HG02852 (cell line): ENCODE results near the gene NKAIN4.

ENCODE experiments used
- ATAC-seq: cut with Tn5 transposase; IDR thresholded peaks from one replicate; pipeline ENCODE4 v1.9.1; 2021; ENCODE audit warnings: mild to moderate bottlenecking, moderate library complexity; ENCODE audit not compliant: unreplicated experiment

Gene NKAIN4

DNA sequence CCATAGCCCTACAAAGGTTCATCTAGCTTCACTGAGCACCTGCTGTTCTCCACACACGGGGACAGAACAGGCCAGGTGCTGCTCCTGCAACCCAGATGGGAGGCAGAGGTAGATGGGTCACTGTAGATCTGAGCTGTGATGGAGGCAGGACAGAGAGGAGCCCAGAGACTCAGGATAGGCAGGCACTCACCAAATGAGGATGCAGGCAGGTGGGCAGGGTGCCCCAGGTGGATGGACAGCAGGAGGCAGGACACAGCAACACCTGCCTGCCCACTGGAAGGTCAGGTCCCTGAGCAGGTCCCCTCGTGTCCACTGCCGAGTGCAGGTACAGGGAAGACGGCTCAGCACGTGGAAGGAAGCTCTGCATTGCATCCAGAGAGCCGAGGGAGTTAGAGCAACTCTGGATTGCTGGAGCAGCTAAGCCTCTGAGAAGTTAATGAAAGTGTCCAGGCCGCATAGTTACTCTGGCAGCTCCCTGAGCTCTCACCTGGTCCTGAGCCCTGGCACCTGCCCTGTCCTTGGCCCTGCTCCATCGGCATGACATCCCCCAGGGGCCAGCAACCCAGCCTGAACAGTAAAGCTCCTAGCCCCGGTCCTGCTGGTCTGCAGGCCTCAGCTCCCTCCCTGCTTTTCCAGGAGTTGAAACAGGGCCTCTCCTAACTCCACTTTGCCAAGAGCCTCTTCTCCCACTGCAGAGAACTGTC, 33.4 kb downstream of the NKAIN4 start:
- ATAC-seq: no peak

DNA sequence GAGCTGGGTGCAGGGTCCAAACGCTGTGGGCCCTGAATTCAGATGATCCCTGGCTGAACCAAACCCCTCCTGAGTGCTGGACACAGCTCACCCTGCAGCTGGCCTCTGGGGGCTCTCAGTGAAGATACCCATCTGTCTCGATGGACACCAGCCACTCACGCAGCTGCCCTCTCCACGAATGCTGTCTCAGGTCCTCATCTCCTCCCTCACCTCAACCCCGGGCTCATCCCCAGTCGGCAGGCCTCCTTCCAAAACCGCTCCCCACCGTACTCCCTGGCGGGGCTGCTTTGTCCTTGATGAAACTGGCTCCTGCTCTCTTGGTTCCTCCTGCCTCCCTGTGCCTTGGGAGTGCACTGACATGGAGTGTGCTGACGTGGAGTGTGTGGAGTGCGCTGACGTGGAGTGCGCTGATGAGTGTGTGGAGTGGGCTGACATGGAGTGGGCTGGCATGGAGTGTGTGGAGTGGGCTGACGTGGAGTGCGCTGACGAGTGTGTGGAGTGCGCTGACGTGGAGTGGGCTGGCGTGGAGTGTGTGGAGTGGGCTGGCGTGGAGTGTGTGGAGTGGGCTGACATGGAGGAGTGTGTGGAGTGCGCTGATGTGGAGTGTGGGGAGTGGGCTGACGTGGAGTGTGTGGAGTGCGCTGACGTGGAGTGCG, 34.3 kb downstream of the NKAIN4 start:
- no peak for ATAC-seq

DNA sequence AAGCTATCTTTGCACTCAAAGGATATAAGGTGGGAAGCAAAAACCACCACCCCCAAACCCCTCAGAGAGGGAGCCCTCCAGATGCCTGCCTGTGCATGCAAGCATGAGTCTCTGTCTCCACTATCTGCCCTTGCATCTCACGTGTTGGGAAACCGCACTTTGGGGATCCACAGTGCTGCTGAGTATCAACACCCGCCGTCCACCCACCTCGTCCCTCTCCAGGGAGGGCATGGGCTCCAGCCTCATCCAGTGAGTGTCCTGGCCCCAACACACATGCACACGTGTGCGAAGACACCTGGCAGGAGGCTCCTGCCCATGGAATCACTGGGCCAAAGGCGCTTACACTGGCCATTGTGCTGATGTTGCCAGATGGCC, 34.8 kb downstream of the NKAIN4 start:
- ATAC-seq: no peak

DNA sequence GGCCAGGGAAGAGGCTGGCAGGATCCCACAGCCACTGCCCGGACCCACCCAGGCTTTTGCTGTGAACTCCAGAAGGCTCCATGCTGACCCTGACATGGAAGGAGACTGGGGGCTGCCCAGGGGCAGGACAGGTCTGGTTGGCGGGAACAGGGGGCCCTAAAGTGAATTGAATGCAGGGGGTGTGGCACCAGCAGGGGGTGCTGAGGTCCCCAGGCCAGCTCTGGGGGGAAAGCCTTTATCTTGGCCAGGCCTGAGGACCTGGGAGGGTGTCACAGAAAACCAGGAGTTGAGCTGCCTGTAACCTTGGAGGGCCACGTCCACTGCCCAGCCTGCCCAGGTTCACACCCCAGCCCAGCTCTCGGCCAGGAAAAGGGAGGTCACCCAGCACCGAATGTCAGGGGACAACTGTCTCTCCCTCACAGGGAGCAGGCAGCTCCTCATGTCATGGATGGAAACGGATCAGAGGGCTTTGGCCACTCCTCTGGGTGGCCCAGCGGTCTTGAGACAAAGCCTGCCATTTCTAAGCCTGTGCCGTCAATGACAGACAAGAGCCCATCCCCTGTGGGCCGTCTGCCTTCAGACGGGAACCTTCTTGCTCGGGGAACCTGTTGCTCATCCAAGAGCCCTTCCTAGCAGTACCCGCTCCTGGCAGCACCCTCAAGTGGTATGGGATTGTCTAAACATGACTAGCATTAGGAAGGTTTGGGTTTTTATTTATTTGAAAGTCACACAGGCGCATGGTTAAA, 35.4 kb downstream of the NKAIN4 start:
- no peak for ATAC-seq

DNA sequence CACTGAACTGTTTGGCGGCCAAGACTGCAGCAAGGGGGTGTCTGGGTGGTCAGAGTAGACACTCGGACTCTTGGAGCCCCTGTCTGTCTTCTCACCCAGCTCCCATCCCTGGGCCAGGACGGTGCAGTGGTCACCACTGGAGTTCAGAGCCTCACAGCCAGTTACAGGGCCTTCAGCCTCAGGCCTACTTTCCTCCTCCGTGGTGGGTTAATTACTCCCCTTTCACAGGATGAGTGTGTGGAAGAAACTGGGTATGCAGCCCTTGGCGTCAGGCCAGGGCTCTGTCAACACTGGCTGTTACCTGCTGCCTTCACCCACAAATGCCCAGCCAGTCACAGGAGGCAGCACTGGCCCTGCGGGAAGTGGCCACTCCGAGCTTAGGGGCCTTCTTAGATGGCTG, 36.6 kb downstream of the NKAIN4 start:
- no peak for ATAC-seq

DNA sequence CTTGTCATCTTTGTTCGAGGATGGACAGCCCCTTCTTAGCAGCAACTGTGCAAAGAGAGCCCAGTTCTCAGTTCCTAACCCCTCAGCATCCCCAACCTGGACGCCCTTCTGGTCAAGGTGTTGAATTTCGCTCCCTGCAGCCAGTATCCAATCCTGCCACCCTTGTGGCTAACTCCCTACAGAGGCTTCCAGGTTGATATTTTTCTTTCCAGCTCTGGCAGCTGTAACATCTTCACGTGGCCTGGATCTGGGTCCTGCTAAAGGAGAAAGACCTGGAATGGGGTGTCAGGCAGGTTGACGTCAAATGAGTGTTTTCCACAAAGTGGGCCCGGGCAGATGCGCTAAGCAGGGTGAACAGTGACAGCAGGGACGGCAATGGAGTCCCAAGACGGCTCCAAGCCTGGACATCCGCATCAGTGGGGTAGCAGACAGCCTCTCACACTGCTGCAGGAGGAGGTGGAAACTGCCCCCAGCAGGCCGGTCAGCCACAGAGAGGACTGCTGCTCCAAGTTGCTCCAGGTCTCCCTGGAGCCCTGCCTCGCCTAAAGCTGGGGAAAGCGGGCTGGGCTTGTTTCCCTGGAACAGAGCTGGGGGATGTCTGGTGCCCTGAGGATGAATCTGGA, 37.3 kb downstream of the NKAIN4 start:
- ATAC-seq: no peak

DNA sequence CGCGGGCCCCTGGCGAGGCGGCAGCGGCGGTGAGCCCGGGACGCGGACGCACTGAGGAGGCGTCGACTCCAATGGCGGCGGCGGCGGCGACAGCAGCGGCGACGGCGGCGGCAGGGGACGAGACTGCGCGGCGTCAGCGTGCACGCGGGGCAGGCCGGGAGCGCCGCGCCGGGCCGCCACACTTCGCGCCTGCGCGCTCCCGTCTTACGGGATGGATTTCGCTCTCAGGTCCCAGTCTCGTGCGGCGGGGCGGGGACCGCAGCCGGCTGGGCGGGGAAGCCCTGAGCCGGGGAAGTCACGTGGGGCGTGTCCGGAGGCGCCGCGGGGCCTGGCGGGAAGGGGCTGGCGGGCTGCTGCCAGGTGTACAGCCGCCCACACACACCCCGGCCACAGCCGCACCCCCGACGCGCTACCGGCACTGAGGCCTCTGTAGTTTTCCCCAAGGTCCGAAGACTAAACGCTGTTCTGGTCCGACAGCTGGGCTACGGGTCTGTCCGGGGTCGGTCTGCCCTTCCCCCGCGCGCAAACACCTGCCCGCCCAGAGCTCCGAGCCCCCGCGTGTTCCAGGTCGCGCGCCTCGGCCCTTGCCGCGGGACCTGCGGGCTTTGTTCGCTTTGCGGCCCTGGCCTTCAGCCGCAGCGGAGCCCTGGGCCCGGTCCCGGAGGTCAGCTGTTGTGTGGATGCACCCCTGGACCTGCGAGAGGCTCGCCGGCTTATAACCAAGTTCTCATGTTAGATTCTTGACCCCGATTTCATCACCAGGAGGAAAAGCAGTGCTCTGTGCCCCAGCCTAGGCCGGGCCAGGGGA, 38.0 kb downstream of the NKAIN4 start, which contains the start of gene YTHDF1:
Gene YTHDF1, minus strand, starts transcription at position 91 of the 808 bp plus-strand sequence. CDS start 239 bp downstream, outside the sequence.
- peak; percentile 78 for ATAC-seq

DNA sequence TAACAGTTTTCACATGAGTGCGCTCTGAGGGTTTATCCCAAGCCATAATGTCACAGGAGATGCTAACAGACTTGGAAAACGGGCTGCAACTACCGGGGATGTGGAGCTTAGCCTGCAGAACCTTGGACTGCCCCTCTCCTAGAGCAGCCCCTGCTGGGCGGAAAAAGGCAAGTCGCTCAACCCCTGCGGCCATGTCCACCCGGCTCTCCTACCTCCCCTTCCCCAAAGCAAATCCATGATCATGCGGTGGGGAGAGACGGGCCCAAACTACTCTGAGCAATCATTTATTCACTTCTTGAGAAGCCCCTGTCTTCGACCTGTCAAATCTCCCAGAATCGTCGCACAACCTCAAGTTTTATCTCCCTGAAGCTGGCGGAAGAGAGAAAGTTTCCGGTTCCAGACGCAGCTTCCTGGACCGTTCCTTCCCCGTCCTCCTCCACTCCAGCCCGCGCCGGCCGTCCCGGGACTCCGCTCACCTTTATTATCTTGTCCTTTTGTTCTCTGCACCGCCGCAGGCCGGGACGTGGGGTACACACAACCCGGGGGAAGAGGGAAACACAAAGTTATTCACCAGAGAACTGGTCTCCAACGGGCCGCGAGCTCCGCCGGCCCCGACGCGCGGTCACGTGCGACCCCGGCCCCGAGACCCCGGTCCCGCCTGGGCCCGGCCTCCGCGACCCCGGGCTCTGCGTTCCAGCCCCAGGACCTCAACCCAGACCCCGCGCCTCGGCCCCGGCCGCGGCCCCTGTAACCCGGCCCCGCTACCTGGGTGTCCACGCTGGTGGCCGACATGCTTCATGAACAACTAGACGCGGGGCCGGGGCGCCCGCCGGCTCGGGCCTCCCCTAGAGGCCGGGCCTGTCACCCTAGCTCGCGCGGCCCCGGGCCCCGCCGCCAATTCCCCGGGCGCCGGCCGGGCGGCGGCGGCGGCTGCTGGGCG, 38.9 kb downstream of the NKAIN4 start:
- peak; percentile 15 for ATAC-seq

DNA sequence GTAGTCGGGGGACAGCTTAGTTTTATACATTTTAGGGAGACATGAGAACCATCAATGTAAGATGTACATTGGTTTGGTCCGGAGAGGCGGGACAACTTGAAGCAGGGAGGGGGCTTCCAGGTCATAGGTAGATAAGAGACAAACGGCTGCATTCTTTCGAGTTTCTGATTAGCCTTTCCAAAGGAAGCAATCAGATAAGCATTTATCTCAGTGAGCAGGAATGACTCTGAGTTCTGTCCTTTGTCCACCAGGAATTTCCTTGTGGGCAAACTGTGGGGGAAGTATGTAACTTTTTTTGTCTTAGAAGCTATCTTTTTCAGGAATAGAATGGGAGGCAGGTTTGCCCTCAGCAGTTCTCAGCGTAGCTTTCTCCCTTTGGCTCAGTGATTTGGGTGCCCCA, 39.7 kb downstream of the NKAIN4 start:
- no peak for ATAC-seq

DNA sequence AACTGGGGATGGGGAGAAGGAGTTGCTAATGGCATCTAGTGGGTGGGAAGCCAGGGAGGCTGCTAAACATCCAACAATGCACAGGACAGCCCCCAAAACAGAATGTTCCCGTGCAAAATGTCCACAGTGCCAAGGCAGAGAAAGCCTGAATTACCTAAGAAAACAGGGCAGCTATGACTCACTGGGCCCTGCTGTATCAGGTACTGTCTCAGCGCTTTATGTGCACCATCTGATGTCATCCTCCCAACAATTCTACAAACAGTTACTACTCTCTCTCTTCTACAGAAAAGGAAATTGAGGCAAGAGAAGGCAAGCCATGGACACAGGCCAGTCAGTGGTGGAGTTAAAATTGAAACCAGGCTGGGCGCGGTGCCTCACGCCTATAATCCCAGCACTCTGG, 41.5 kb downstream of the NKAIN4 start:
- ATAC-seq: no peak

DNA sequence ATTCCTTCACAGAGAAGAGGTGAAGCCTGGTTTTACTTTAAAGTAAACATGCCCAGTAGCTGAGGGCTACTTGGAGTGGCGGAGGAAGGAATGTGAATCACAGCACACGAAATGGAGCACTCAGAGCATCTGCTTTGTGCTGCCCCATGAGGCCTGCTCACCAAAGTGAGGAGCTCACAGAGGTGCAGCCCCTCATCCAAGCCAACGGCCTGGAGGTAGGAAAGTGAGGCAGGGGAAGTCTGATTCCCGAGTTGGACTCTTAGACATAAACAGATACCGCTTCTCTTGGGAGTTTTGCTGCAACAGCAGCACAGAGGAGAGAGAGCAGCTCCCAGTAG, 41.9 kb downstream of the NKAIN4 start:
- ATAC-seq: no peak

DNA sequence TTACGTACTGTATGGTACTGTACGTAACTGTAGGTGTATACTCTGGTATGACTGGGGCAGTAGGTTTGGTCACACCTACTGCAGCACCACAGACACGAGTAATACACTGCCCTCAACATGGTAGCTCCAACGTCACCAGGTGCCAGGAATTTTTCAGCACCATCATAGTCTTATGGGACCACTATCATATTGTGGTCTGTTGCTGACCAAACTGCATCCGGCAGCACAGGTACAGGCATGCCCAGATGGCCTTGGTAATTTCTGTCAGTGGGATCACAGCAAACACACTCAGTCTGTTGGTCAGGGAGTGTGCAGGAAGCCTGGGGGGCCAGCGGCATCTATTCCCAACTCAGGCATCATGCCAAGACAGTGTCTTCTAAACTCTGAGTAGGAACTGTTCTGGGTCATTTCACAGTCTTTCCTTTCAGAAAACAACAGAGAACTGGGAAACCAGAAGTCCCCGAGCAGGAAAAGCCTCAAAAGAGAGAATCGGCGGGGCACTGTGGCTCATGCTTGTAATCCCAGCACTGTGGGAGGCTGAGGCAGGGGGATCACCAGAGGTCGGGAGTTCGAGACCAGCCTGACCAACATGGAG, 44.2 kb downstream of the NKAIN4 start:
- no peak for ATAC-seq

DNA sequence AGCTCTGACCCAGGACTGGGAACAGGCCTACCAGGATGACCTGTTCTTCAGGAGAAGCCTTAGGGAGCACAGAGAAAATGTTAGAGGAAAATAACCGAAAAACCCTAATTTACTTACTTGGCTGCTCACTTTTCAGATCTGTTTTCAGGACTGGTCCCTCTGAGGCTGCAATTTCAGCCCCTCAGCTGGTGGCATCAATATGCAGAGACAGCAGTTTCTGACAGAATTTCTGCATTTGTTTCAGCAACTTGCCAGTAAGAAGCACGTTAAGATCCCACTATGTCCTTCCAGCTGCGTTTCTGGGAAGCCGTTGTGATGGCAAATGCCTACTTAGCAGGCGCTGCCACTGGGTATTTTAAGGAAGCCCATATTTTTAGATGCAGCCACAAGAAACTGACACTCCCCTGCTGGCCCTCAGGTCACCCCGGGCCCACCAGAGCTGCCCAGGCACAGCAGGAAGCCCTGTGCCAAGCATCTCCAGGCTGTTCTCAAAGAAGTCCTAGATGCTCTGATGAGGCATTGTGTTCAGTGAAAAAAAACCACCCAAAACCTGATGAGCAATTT, 45.8 kb downstream of the NKAIN4 start:
- ATAC-seq: no peak

DNA sequence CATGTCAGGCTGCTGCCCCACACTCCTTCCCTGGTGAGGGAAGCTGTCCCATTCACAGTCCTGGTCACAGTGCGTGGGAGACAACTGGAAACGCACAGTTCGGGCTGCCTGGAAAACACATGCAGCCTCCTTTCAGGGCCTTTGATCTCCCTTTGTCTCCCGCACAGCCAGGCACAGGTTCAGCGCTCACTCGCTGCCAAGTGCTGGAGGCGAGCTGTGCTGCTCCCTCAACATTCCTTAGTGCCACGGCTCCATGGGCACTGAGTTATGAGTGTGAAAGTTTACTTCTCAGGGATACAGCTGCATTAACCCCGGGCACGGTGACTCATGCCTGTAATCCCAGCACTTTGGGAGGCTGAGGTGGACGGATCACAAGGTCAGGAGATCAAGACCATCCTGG, 47.4 kb downstream of the NKAIN4 start:
- no peak for ATAC-seq

DNA sequence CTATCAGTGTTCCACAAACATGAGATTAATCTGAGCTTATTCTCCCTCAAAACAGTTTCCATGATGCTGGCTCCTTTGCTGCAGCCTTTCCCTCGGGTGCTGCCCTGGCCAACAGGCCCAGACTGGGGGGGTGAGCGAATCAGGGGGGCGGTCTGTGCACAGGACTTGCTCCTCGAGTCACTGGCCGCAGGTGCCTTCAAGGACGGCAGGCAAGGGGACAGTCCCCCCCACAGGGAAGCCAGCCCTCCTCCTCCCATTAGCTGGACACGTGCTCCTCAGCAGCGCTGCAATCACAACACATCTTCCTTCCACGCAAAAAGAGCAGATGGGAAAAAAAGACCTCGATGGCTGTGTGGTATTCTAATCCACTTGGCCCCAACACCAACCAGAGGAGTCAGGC, 48.4 kb downstream of the NKAIN4 start:
- no peak for ATAC-seq

DNA sequence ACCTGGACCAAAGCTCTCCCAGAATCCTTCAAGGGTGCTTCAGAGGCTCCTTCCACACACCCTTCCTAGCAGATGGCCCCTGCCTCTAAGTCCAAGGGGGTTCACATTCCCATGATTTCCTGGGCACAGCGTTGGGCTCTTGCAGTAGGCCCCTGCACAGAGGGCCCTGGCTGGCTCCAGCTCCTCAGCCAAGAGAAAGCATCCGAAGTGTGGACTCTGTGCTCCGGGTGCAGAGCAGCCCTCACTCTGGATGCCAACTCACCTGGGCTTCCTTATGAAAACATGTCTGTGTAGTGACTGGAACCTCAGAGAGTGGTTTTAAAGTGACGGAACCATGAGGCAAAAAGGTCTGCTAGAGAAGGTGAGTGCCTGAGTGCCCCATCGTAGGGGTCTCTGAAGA, 49.9 kb downstream of the NKAIN4 start:
- ATAC-seq: no peak

DNA sequence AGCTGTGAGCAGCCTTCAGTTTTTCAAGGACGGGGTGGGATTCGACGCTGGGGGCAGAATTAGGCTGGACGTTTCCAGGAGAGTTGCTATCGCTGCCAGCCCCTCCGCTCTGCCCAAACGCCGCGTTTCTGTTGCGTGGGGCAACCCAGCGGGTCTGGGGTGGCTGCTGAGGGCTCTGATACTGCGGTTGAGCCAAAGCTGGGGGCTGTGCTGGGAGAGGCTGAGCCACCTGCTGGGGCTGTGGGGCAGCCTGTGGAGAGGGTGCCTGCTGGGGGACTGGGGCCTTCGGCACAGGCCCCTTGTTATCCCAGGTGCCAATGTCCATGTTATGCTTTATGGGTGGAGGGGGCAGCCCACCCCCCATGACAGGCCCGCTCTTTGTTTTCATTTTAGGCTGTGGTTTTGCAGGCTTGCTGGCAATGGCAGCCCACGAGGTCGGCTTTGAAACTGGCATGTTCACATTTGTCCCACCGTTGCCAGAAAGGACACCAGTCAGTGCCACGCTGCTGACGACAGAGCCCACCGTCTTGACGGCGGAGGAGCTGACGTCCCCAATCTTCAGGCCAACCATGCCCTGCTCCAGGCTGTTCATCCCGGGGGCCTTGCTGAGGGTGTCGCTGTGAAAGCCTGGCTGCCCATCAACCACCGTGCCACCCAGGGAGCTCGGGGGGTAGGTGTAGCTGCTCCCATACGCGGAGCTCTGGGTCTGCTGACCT, 51.3 kb downstream of the NKAIN4 start:
- no peak for ATAC-seq

DNA sequence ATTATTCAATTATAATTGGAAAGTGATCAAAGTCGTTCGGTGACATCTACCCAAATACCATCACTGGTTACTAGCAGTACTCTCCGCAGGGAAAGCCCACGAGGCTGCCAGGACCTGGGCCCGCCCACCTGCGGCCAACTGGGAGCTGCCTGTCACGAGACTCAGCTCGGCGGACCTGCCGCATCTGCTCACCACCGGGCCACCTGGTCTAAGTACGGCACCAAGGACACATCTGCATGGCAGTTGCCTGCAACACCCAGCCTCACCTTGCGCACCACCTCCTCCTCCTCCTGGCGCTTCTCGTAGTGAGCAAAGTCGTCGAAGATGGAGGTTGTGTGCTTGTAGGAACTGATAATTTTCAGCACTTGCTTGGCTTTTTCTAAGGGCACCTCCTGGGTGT, 52.2 kb downstream of the NKAIN4 start:
- ATAC-seq: no peak
